IgD-negative memory B cell (primary cell): ENCODE data around the gene SPRING1. TPM values are rescaled to one million over a fixed set of nuclear protein-coding genes. Genes with fewer than 3 reads are reported as not detected.

ENCODE experiments used
- H3K27ac Mint-ChIP-seq, 3 donors: one replicate each; pipeline ENCODE4 v1.8.0; 2020 to 2022; ENCODE audit warnings: mild to moderate bottlenecking in 3 of 3, mixed read lengths in 3 of 3, moderate library complexity in 1 of 3
- H3K27me3 Mint-ChIP-seq: one replicate; pipeline ENCODE4 v1.8.0; 2021; ENCODE audit warnings: mixed read lengths
- H3K36me3 Mint-ChIP-seq: one replicate; pipeline ENCODE4 v1.8.0; 2020; ENCODE audit warnings: mild to moderate bottlenecking, mixed read lengths
- H3K4me1 Mint-ChIP-seq, 3 donors: one replicate each; pipeline ENCODE4 v1.8.0; 2020 to 2022; ENCODE audit warnings: mixed read lengths in 3 of 3, mild to moderate bottlenecking in 1 of 3
- H3K4me3 Mint-ChIP-seq, 4 donors: one replicate each; pipeline ENCODE4 v1.8.0; 2020 to 2022; ENCODE audit warnings: mild to moderate bottlenecking in 4 of 4, mixed read lengths in 4 of 4, moderate library complexity in 3 of 4
- H3K9me3 Mint-ChIP-seq, 3 donors: one replicate each; pipeline ENCODE4 v1.8.0; 2020 to 2021; ENCODE audit warnings: mixed read lengths in 3 of 3, mild to moderate bottlenecking in 1 of 3
- polyA plus RNA-seq: library from polyadenylated mRNA; unstranded; fragments of 300-500 nt; fragmentation: Illumina TruSeq; gene quantifications from one replicate; pipeline ENCODE4 v1.2.3, GENCODE V29; 2021

The SPRING1 gene
- polyA plus RNA-seq, 1 donor from 2014 or later, result 33.0 TPM

- H3K27ac Mint-ChIP-seq, result no peak overlapping the region
- peaks cover 25 to 33% (median 31%) of the 10 kb centered on the region in 3 donors for H3K4me1 Mint-ChIP-seq
- no peaks in the 10 kb centered on the region for H3K36me3 Mint-ChIP-seq
- H3K4me3 Mint-ChIP-seq, result no peak overlapping the region
- peaks cover 44% of the 10 kb centered on the region for H3K27me3 Mint-ChIP-seq
- no peaks in the 10 kb centered on the region for H3K9me3 Mint-ChIP-seq
Measured at GRCh38 chr12:116691205-116691604, 46.7 kb downstream of the SPRING1 start.

GRCh38 chr12:116689979-116690744 is 47.7 kb downstream of the SPRING1 start:
- no peaks in the 10 kb centered on the region for H3K36me3 Mint-ChIP-seq
- no peaks in the 10 kb centered on the region for H3K9me3 Mint-ChIP-seq
- peaks cover 35% of the 10 kb centered on the region for H3K27me3 Mint-ChIP-seq
- H3K27ac Mint-ChIP-seq, result no peak overlapping the region
- H3K4me1 Mint-ChIP-seq, result peaks cover 17 to 26% (median 25%) of the 10 kb centered on the region in 3 donors
- H3K4me3 Mint-ChIP-seq, result no peak overlapping the region

GRCh38 chr12:116689521-116689920 is 48.3 kb downstream of the SPRING1 start:
- Mint-ChIP-seq H3K27me3 (peaks cover 29% of the 10 kb centered on the region), H3K27ac (no peak overlapping the region), H3K9me3 (no peaks in the 10 kb centered on the region), H3K4me3 (no peak overlapping the region), H3K36me3 (no peaks in the 10 kb centered on the region), H3K4me1 (peaks cover 16 to 21% (median 20%) of the 10 kb centered on the region in 3 donors)

Other genes with a start within 250 kb of the SPRING1 start
- gene MAP1LC3B2, start 178.7 kb downstream of the SPRING1 start, polyA plus RNA-seq, result 6.9 TPM
- gene RNFT2, start 246 bp upstream of the SPRING1 start, polyA plus RNA-seq, result 3.3 TPM
- 3.7 TPM for gene HRK, start 143.4 kb upstream of the SPRING1 start, polyA plus RNA-seq
- gene FBXW8, start 172.9 kb upstream of the SPRING1 start, polyA plus RNA-seq, result 11.3 TPM